Stimulated activated CD4-positive, alpha-beta T cell treated with anti-CD3 and anti-CD28 coated beads, TNF-alpha, amount 100 ng/mL, for 48 hours (primary cell): Measurements from ENCODE around the gene DNER.
"Not testable (repeated sequence)": the region's sequence is repeated elsewhere in the genome, so short reads cannot be mapped to it uniquely, and the experiment has no call there.

ENCODE experiments used
- DNase-seq, 3 donors: peaks; one replicate each; pipeline ENCODE4 v3.0.0-alpha.2; 2020; ENCODE audit warnings: low read depth in 3 of 3

The DNER gene, protein sequence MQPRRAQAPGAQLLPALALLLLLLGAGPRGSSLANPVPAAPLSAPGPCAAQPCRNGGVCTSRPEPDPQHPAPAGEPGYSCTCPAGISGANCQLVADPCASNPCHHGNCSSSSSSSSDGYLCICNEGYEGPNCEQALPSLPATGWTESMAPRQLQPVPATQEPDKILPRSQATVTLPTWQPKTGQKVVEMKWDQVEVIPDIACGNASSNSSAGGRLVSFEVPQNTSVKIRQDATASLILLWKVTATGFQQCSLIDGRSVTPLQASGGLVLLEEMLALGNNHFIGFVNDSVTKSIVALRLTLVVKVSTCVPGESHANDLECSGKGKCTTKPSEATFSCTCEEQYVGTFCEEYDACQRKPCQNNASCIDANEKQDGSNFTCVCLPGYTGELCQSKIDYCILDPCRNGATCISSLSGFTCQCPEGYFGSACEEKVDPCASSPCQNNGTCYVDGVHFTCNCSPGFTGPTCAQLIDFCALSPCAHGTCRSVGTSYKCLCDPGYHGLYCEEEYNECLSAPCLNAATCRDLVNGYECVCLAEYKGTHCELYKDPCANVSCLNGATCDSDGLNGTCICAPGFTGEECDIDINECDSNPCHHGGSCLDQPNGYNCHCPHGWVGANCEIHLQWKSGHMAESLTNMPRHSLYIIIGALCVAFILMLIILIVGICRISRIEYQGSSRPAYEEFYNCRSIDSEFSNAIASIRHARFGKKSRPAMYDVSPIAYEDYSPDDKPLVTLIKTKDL

DNA sequence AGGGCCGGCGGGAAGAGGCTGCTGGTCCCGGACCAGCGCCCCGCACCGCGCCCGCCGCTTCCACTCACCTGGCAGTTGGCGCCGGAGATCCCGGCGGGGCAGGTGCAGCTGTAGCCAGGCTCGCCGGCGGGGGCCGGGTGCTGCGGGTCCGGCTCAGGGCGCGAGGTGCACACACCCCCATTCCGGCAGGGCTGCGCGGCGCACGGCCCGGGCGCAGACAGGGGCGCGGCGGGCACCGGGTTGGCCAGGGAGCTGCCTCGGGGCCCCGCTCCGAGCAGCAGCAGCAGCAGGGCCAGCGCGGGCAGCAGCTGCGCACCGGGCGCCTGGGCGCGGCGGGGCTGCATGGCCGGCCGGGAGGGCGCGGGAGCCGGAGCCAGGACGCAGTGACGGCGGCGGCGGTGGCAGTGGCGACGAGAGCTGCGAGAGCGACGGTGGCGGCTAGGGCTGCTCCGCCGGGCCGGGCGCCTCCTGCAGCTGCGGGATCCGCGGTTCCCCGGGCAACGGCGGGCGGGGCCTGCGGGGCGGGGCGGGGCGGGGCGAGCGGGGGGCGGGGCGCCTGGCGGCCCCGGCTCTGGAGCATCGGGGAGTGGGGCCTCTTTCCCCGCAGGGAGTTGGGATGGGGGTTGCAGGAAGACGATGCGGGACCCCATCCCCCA is at the start of gene DNER:
DNER (minus strand) TSS at position 476 of the 656 bp plus-strand sequence; CDS start at position 344, 132 bp downstream.
- peak in 1 of 3 donors; percentile 35 for DNase-seq

DNA sequence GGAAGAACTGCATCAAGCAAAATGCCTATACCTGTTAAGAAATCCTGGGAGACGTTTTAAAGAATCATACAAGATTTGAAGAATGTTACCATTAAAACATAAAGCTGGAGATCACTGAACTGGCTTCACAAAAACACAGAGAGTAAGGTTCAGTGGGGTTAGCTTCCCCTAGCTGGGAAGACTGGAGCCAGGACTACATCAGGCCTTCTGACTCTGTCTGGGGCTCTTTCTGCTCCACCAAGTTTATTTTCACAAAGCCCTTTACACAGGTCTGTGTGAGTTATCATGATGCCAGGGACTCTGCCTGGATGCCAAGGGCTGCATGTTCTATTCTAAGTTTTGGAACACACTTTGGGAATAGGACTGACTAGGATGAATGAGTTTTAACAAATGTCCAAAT is 47.3 kb upstream of the DNER start:
- no peak for DNase-seq

DNA sequence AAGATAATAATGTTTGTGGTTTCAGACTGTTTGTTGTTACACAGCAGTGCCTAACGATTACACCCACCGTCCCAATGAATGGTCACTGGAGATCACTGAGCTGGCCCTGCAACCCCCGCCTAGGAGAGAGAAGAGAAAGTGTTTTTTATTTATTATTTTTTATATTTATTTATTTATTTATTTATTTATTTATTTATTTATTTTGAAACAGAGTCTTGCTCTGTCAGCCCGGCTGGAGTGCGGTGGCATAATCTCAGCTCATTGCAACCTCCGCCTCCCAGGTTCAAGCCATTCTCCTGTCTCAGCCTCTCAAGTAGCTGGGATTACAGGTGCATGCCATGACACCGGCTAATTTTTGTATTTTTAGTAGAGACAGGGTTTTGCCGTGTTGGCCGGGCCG is 43.1 kb upstream of the DNER start:
- not testable (repeated sequence) for DNase-seq

GRCh38 chr2:229752970-229753729 is 38.8 kb upstream of the DNER start:
- no peak for DNase-seq

- DNase-seq: no peak
Observed at GRCh38 chr2:229749779-229750178, 35.4 kb upstream of the DNER start.

DNA sequence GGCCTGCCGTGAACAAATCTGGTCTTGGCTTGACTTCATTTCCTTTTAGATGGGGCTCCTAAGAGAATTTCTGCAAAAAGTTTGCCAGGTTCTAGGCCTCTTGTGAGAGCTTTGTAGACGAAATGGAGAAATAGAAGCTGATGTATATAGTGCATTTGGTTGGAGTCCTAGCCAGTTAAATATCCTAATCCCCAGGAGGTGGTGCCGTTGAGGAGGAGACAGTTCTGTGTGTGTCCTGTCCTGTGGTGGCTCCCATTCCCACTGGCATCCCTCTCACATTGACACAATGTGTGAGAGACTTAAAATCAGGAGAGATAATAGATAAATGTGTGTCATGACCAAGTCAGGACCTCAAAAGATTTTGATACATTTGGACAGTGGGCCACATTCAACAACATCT is 34.6 kb upstream of the DNER start:
- DNase-seq: no peak

- not testable (repeated sequence) for DNase-seq
Observed at GRCh38 chr2:229742691-229743090, 28.3 kb upstream of the DNER start.

GRCh38 chr2:229740279-229740678 is 25.9 kb upstream of the DNER start:
- DNase-seq: no peak

DNA sequence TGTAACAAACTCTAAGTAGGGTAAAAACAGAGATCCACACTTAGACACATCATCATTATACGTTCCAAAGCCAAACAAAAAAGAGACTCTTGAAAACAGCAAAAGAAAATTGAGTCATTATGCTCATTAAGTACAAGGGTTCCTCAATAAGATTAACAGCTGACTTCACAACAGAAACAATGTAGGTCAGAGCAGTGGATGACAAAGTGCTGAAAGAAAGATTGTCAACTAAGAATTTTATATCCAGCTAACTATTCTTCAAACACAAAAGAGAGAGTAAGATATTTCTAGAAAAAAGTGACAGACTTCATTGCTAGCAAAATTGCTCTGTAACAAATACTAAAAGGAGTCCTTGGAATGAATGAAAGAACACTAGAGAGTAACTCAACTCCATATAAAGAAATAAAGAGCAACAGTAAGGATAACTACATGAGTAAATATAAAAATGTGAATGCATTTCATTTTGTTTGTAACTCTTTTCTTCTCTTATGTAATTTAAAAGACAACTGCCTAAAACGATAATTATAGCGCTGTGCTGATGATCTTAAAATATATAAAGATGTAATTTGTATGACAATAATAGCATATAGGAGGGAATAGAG is 23.8 kb upstream of the DNER start:
- DNase-seq: no peak

DNA sequence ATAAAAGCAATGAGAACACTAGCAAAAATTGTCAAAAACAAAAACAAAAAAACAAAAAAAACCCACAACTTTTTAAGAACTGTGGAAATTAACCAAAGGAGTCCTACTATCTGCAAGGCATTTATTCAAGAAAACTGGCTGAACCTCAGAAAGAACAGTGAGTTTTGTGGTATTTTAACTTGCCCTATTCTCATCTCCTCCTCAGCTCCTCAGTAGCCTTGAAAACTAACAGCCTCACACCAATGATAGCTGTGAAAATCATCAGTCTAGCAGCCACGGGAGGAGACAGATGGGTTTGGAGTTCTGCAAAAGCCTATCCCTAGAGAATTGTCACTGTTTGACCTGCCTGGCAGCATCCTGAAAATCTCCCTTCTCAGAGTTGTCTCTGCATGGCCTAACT is 20.1 kb upstream of the DNER start:
- no peak for DNase-seq

- DNase-seq: no peak
Observed at GRCh38 chr2:229733611-229734245, 19.4 kb upstream of the DNER start.

DNA sequence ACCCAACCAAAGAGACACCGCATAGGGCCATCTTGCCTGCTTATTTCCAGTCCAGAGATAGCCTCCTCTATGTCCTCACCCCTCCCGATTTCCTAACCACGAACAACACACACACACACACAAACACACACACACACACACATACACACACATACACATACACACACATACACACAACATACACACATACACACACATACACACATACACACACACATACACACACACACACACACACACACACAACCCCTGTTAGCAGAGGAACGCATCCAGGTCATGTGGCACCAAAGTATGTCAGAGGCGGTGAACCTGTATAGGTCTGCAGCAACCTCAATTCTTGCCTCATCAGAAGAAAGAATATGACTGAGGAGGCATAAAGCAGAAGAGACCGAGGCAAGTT is 18.5 kb upstream of the DNER start:
- no peak for DNase-seq

DNA sequence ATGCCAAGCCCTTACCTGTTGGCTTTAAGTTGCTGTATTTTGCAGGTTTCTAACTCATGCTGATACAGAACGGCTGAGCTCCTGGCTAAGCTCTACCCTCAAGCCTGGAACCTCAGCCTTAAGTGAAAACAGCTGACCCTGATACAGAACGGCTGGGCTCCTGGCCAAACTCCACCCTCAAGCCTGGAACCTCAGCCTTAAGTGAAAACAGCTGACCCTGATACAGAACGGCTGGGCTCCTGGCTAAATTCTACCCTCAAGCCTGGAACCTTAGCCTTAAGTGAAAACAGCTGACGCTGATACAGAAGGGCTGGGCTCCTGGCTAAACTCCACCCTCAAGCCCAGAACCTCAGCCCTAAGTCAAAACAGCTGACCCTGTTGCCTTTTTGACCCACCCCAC is 17.6 kb upstream of the DNER start:
- no peak for DNase-seq

DNA sequence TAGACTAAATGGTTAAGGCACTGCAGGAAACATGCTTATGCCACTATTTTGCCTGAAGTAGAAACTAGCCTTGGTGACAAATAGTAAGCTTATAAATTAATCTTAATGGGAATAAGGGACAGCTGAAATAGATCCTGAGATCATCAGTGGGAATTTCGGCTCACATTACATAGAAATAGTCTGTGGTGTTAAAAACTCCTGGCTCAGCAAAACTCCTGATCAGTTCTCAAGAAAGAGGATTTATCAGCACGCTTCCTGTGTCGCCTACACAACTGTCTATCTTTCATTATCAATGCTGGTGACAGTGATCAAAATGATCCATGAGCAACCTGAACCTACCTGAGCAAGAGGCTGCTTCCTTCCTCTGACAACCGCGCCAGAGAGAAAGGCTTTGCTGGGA is 17.0 kb upstream of the DNER start:
- DNase-seq: no peak

GRCh38 chr2:229728370-229728769 is 14.0 kb upstream of the DNER start:
- DNase-seq: no peak

DNA sequence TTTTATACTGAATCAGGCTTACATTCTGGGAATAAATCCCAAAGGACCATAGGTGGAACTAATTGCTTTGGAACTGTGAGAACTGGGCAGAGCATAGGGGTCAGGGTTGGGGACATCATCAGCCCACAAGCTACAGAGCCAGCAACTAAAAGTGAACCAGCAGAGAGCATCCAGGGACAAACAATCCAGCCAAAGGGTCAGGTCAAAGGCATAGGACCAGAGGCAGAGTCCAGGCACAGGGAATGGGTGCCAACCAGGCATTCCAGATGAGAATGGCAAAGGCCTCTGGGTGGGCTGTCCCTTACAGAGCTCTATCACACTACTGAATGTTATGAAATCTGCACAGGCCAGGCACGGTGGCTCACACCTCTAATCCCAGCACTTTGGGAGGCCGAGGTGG is 12.3 kb upstream of the DNER start:
- no peak for DNase-seq

DNA sequence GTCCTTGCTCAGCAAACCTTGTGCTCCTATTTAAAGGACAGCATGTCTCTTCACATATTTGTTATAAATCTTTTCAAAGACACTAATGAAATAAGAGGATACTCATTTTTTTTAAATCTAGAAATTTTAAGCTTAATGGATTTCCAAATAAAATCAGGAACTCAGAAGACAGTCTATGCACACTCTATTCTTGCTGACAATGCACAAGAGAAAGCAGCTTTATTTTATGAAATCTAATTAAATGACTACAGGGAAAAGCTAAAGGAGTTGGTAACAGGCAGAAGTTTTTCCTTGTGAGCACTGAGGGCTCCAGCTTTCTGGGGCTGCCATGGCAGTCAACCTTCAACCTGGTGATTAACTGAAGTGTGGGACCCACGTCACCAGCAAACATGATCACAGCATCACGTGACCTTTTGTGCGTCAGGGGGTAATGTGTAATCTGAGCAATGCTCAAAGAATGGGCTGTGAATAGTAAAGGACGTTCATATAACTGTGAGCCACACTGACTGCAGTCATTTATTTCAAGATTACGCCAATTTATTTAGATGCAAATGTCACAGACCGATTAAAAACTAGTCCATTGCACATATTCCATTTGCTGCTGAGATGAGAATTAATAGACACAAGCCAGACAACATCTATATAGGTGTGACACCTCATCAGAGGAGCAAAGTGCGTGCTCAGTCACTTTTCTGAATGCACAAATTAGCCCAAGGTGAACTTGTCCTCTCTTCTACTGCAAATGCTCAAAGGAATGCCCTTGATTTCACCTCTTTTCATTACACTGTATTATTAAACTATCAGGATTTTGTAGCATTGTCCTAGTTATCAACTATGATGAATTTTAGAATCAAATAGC is 11.6 kb upstream of the DNER start:
- no peak for DNase-seq

- DNase-seq: not testable (repeated sequence)
Observed at GRCh38 chr2:229723192-229723591, 8.8 kb upstream of the DNER start.

GRCh38 chr2:229719926-229720647 is 5.7 kb upstream of the DNER start:
- no peak for DNase-seq
